ENCODE measurements around the gene SLC2A9. TPM values are rescaled to one million over a fixed set of nuclear protein-coding genes. Genes with fewer than 3 reads are reported as not detected.

The SLC2A9 gene
- total and polyA plus RNA-seq, 2 donors (not counting 3 experiments of a cell fraction or from before 2014, with no cell fraction given), result 1.6 to 1.8 TPM

DNA sequence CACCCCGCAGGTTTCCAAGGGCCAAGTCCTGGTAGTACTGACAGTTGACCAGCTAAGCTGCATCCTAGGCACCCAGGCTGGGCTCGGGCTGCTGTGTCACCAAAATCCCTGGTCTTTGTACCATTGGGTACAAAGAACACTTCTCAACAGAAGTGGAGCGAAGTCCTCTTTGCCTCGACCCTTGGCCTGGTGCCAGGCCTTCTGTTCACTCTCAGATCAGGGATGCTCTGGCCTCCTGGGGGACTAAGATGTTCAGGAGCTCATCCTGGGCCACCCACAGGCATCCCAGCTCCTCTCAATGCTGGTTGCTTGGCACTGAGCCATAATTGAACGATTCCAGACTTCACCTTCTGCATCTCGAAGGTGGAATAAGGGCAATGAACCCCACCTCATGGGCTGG, 13.8 kb upstream of the SLC2A9 start:
- ChIA-PET CTCF (interaction anchor here (0.5 to 1.6 kb wide), 5 partner anchors 16 to 646 kb away, joined by 3 to 5 read pairs (median 3); no protein-coding TSS in a partner anchor), POLR2A (no interaction called here)
- dilution Hi-C loops (cut with MboI; ENCODE audit: extremely low pct_ligation_motif_present, low sequenced_read_pairs) (no loop called here), intact Hi-C loops (cut with micrococcal nuclease) (no loop called here)
- H3K79me2 ChIP-seq (ENCODE audit: control insufficient read depth, insufficient read depth, low read length), result no peaks in the 10 kb centered on the region
- H3K9me3 ChIP-seq (replicated peaks; ENCODE audit: control insufficient read depth, insufficient read depth, low read length), result no peaks in the 10 kb centered on the region
- no peaks in the 10 kb centered on the region for H4K20me1 ChIP-seq (replicated peaks; ENCODE audit: control insufficient read depth, extremely low read depth, insufficient read depth, low read length)
- TF ChIP-seq JUN (IDR thresholded peaks at IDR 0.05; ENCODE audit: borderline replicate concordance, insufficient read depth, insufficient read length, low read depth), result no peak
- no peak overlapping the region for H2AFZ ChIP-seq (ENCODE audit: low read depth, low read length)
- peaks cover 0 to 3% of the 10 kb centered on the region in 2 experiments for H3K27me3 ChIP-seq (ENCODE audit: control insufficient read depth in 2 of 2, insufficient read depth in 2 of 2, low read length in 2 of 2)
- H3K4me2 ChIP-seq (ENCODE audit: insufficient read depth, low read length), result no peak overlapping the region
- H3K36me3 ChIP-seq (ENCODE audit: control insufficient read depth in 2 of 2, extremely low read depth in 1 of 2, insufficient read depth in 2 of 2, low read length in 2 of 2), result no peaks in the 10 kb centered on the region
- DNase-seq (ENCODE audit: low read depth, low spot score), result no peak
- peaks cover 2% of the 10 kb centered on the region for H3K4me1 ChIP-seq (ENCODE audit: control insufficient read depth, extremely low read depth, insufficient read depth, low read length)
- no peak overlapping the region for H3K4me3 ChIP-seq (replicated peaks in 1 of 3; ENCODE audit: insufficient read depth in 1 of 3, low read depth in 1 of 3, low read length in 3 of 3)
- H3K9me1 ChIP-seq (replicated peaks; ENCODE audit: control insufficient read depth, extremely low read depth, insufficient read depth, low read length), result no peaks in the 10 kb centered on the region
- H3K9ac ChIP-seq (replicated peaks; ENCODE audit: extremely low read depth, insufficient read depth, low read length), result no peak overlapping the region
- BruUV-seq (replicated peaks), result no TSS peak
- H3K27ac ChIP-seq (ENCODE audit: insufficient read depth, low read depth, low read length), result no peak overlapping the region
- no peak for FAIRE-seq

- BruUV-seq (replicated peaks), result no TSS peak
- no peaks in the 10 kb centered on the region for H3K36me3 ChIP-seq (ENCODE audit: control insufficient read depth in 2 of 2, extremely low read depth in 1 of 2, insufficient read depth in 2 of 2, low read length in 2 of 2)
- peaks cover 0 to 2% of the 10 kb centered on the region in 2 experiments for H3K27me3 ChIP-seq (ENCODE audit: control insufficient read depth in 2 of 2, insufficient read depth in 2 of 2, low read length in 2 of 2)
- no peak overlapping the region for H2AFZ ChIP-seq (ENCODE audit: low read depth, low read length)
- H3K4me1 ChIP-seq (ENCODE audit: control insufficient read depth, extremely low read depth, insufficient read depth, low read length), result peaks cover 2% of the 10 kb centered on the region
- CTCF ChIA-PET, result interaction anchor here (0.5 to 1.6 kb wide), 5 partner anchors 16 to 646 kb away, joined by 3 to 5 read pairs (median 3); no protein-coding TSS in a partner anchor
- no peaks in the 10 kb centered on the region for H3K79me2 ChIP-seq (ENCODE audit: control insufficient read depth, insufficient read depth, low read length)
- no peak overlapping the region for H3K4me2 ChIP-seq (ENCODE audit: insufficient read depth, low read length)
- H3K9ac ChIP-seq (replicated peaks; ENCODE audit: extremely low read depth, insufficient read depth, low read length), result no peak overlapping the region
- H3K27ac ChIP-seq (ENCODE audit: insufficient read depth, low read depth, low read length), result no peak overlapping the region
- intact Hi-C loops (cut with micrococcal nuclease) (no loop called here), dilution Hi-C loops (cut with MboI; ENCODE audit: extremely low pct_ligation_motif_present, low sequenced_read_pairs) (no loop called here)
- TF ChIP-seq POLR2AphosphoS5 (IDR thresholded peaks at IDR 0.05; ENCODE audit: insufficient read depth, low read depth, low read length) (no peak), GATA2 (IDR thresholded peaks at IDR 0.05; ENCODE audit: insufficient read depth, insufficient read length, low read depth, low read length) (no peak), MYC (IDR thresholded peaks at IDR 0.05; ENCODE audit: low read depth, low read length) (no peak)
- H3K9me1 ChIP-seq (replicated peaks; ENCODE audit: control insufficient read depth, extremely low read depth, insufficient read depth, low read length), result no peaks in the 10 kb centered on the region
- H3K9me3 ChIP-seq (replicated peaks; ENCODE audit: control insufficient read depth, insufficient read depth, low read length), result no peaks in the 10 kb centered on the region
- FAIRE-seq (no peak), DNase-seq (ENCODE audit: low read depth, low spot score) (no peak)
- POLR2A ChIA-PET, result no interaction called here
- H4K20me1 ChIP-seq (replicated peaks; ENCODE audit: control insufficient read depth, extremely low read depth, insufficient read depth, low read length), result no peaks in the 10 kb centered on the region
- no peak overlapping the region for H3K4me3 ChIP-seq (replicated peaks in 1 of 3; ENCODE audit: insufficient read depth in 1 of 3, low read depth in 1 of 3, low read length in 3 of 3)
Measured at GRCh38 chr4:10034612-10035104, 13.4 kb upstream of the SLC2A9 start.
